WTC11 (cell line): Measurements from ENCODE around the gene ANKMY1. TPM values are rescaled to one million over a fixed set of nuclear protein-coding genes. Genes with fewer than 3 reads are reported as not detected.

ENCODE experiments used
- ATAC-seq: fragments of 200-7000 bp; cut with Tn5 transposase; 2 replicates; pipeline ENCODE4 v1.10.0; 2021; ENCODE audit warnings: mild to moderate bottlenecking, moderate library complexity
- CTCF ChIA-PET: fragments of 300-600 bp; sonication (Branson Sonifier 250); formaldehyde crosslinking; loops from one replicate; lab custom pipeline; 2021; ENCODE audit warnings: antibody characterized with exemption; lab: Charles Lee
- POLR2A ChIA-PET: fragments of 350-600 bp; sonication (Branson Sonifier 250); formaldehyde crosslinking; loops from one replicate; lab custom pipeline; 2021; ENCODE audit warnings: antibody characterized with exemption; lab: Charles Lee
- DNase-seq: peaks from one replicate; pipeline ENCODE4 v3.0.0; 2021; ENCODE audit warnings: low spot score
- H3K27ac Mint-ChIP-seq: 2 replicates; pipeline ENCODE4 v1.8.0; 2021; ENCODE audit warnings: mixed read lengths
- H3K27me3 Mint-ChIP-seq: 2 replicates; pipeline ENCODE4 v1.8.0; 2021; ENCODE audit warnings: low read depth, mild to moderate bottlenecking, moderate library complexity, mixed read lengths
- H3K36me3 Mint-ChIP-seq: 2 replicates; pipeline ENCODE4 v1.8.0; 2021; ENCODE audit warnings: mixed read lengths
- H3K4me1 Mint-ChIP-seq: 2 replicates; pipeline ENCODE4 v1.8.0; 2022; ENCODE audit warnings: mixed read lengths
- H3K4me3 Mint-ChIP-seq: 2 replicates; pipeline ENCODE4 v1.8.0; 2021; ENCODE audit warnings: mild to moderate bottlenecking, moderate library complexity, mixed read lengths
- H3K9me3 Mint-ChIP-seq: 2 replicates; pipeline ENCODE4 v1.8.0; 2021; ENCODE audit warnings: mixed read lengths
- ATF3 ChIP-seq: sonication (generic); formaldehyde crosslinking; conservative IDR thresholded peaks from 2 replicates; pipeline ENCODE4 v1.8.1; 2022; ENCODE audit warnings: mild to moderate bottlenecking, missing genetic modification reagents
- ATF6 ChIP-seq: sonication (generic); formaldehyde crosslinking; IDR thresholded peaks from 2 replicates; pipeline ENCODE4 v1.8.1; 2023; ENCODE audit warnings: mild to moderate bottlenecking, missing genetic modification reagents
- CDX4 ChIP-seq: fragments of 250-450 bp; sonication (Bioruptor Pico); IDR thresholded peaks from 2 replicates; pipeline ENCODE4 v1.9.0; 2021; ENCODE audit warnings: moderate library complexity, mild to moderate bottlenecking, inconsistent platforms, borderline replicate concordance
- E2F4 ChIP-seq: sonication (generic); formaldehyde crosslinking; IDR thresholded peaks from 2 replicates; pipeline ENCODE4 v1.8.1; 2022; ENCODE audit warnings: low read depth, mild to moderate bottlenecking, moderate library complexity, missing genetic modification reagents, borderline replicate concordance
- EMX1 ChIP-seq: fragments of 250-450 bp; sonication (Bioruptor Pico); IDR thresholded peaks from 2 replicates; pipeline ENCODE4 v1.8.0; 2021; ENCODE audit warnings: mild to moderate bottlenecking
- ESRRA ChIP-seq: sonication (generic); formaldehyde crosslinking; IDR thresholded peaks from 2 replicates; pipeline ENCODE4 v1.8.1; 2022; ENCODE audit warnings: mild to moderate bottlenecking, missing genetic modification reagents, borderline replicate concordance
- FOXJ3 ChIP-seq: sonication (generic); formaldehyde crosslinking; IDR thresholded peaks from 2 replicates; pipeline ENCODE4 v1.9.0; 2021; ENCODE audit warnings: missing genetic modification reagents, mild to moderate bottlenecking, borderline replicate concordance
- FOXK1 ChIP-seq: sonication (generic); formaldehyde crosslinking; IDR thresholded peaks from 2 replicates; pipeline ENCODE4 v1.8.0; 2022; ENCODE audit warnings: mild to moderate bottlenecking, moderate library complexity, missing genetic modification reagents
- GABPB1 ChIP-seq: sonication (generic); formaldehyde crosslinking; IDR thresholded peaks from 2 replicates; pipeline ENCODE4 v1.8.1; 2023; ENCODE audit warnings: mild to moderate bottlenecking, missing genetic modification reagents
- JUN ChIP-seq: sonication (generic); formaldehyde crosslinking; IDR thresholded peaks from 2 replicates; pipeline ENCODE4 v1.8.0; 2023; ENCODE audit warnings: mild to moderate bottlenecking, missing genetic modification reagents
- MLX ChIP-seq: sonication (generic); formaldehyde crosslinking; IDR thresholded peaks from 2 replicates; pipeline ENCODE4 v1.8.1; 2023; ENCODE audit warnings: mild to moderate bottlenecking, missing genetic modification reagents, moderate library complexity
- MYBL2 ChIP-seq: sonication (generic); formaldehyde crosslinking; IDR thresholded peaks from 2 replicates; pipeline ENCODE4 v1.8.1; 2023; ENCODE audit warnings: mild to moderate bottlenecking, moderate library complexity, missing genetic modification reagents
- NFYB ChIP-seq: sonication (generic); formaldehyde crosslinking; conservative IDR thresholded peaks from 2 replicates; pipeline ENCODE4 v1.8.0; 2022; ENCODE audit warnings: low read depth, missing genetic modification reagents
- NR3C1 ChIP-seq: sonication (generic); formaldehyde crosslinking; conservative IDR thresholded peaks from 2 replicates; pipeline ENCODE4 v1.8.1; 2023; ENCODE audit warnings: low read depth, mild to moderate bottlenecking, missing genetic modification reagents
- PRDM15 ChIP-seq: sonication (generic); formaldehyde crosslinking; IDR thresholded peaks from 2 replicates; pipeline ENCODE4 v1.8.0; 2022; ENCODE audit warnings: missing genetic modification reagents
- PRRX2 ChIP-seq: fragments of 250-450 bp; sonication (Bioruptor Pico); IDR thresholded peaks from 2 replicates; pipeline ENCODE4 v1.8.0; 2021; ENCODE audit warnings: mild to moderate bottlenecking
- RELA ChIP-seq: sonication (generic); formaldehyde crosslinking; IDR thresholded peaks from 2 replicates; pipeline ENCODE4 v1.8.1; 2022; ENCODE audit warnings: missing genetic modification reagents, mild to moderate bottlenecking, borderline replicate concordance
- RORB ChIP-seq: fragments of 250-450 bp; sonication (Bioruptor Pico); IDR thresholded peaks from 2 replicates; pipeline ENCODE4 v1.9.0; 2021; ENCODE audit warnings: mild to moderate bottlenecking
- SMAD3 ChIP-seq: sonication (generic); formaldehyde crosslinking; IDR thresholded peaks from 2 replicates; pipeline ENCODE4 v1.8.0; 2022; ENCODE audit warnings: missing genetic modification reagents, mild to moderate bottlenecking, borderline replicate concordance
- ZNF219 ChIP-seq: sonication (generic); formaldehyde crosslinking; IDR thresholded peaks from 2 replicates; pipeline ENCODE4 v1.8.0; 2023; ENCODE audit warnings: missing genetic modification reagents, mild to moderate bottlenecking, borderline replicate concordance
- ZNF317 ChIP-seq: sonication (generic); formaldehyde crosslinking; IDR thresholded peaks from 2 replicates; pipeline ENCODE4 v1.8.1; 2023; ENCODE audit warnings: low read depth, mild to moderate bottlenecking, moderate library complexity, missing genetic modification reagents, borderline replicate concordance
- ZNF396 ChIP-seq: fragments of 250-450 bp; sonication (Bioruptor Pico); IDR thresholded peaks from 2 replicates; pipeline ENCODE4 v1.8.0; 2021; ENCODE audit warnings: mild to moderate bottlenecking, moderate library complexity, borderline replicate concordance
- ZNF423 ChIP-seq: fragments of 250-450 bp; sonication (Bioruptor Pico); IDR thresholded peaks from 2 replicates; pipeline ENCODE4 v2.1.2; 2022; ENCODE audit warnings: mild to moderate bottlenecking, moderate library complexity
- ZNF512 ChIP-seq: sonication (generic); formaldehyde crosslinking; IDR thresholded peaks from 2 replicates; pipeline ENCODE4 v1.8.1; 2022; ENCODE audit warnings: missing genetic modification reagents, borderline replicate concordance
- ZNF671 ChIP-seq: fragments of 250-450 bp; sonication (Bioruptor Pico); IDR thresholded peaks from 2 replicates; pipeline ENCODE4 v1.8.0; 2021; ENCODE audit warnings: mild to moderate bottlenecking
- total RNA-seq: library from RNA; stranded (reverse); gene quantifications from 3 replicates; pipeline ENCODE4 v1.2.3, GENCODE V29; 2021

The ANKMY1 gene
- total RNA-seq, 1 experiment from 2014 or later: 4.6 TPM

GRCh38 chr2:240553956-240554480 lies 3.8 kb downstream of the ANKMY1 start:
- ATAC-seq (no peak), DNase-seq (no peak)
- H3K36me3 Mint-ChIP-seq: peaks cover 21% of the 10 kb centered on the region
- POLR2A ChIA-PET: no interaction called here
- TF ChIP-seq FOXJ3 (CRISPR knock-in tag) (no peak), RORB (CRISPR knock-in tag) (no peak), NFYB (no peak), ZNF671 (CRISPR knock-in tag) (no peak), MLX (CRISPR knock-in tag) (no peak), ZNF423 (CRISPR knock-in tag) (no peak), FOXK1 (no peak), NR3C1 (no peak), ATF3 (CRISPR knock-in tag) (no peak), RELA (no peak), PRRX2 (CRISPR knock-in tag) (no peak), EMX1 (CRISPR knock-in tag) (no peak), ZNF317 (CRISPR knock-in tag) (no peak), JUN (CRISPR knock-in tag) (no peak)
- CTCF ChIA-PET: no interaction called here
- no peak overlapping the region for H3K4me3 Mint-ChIP-seq
- peaks cover 18% of the 10 kb centered on the region for H3K9me3 Mint-ChIP-seq
- peaks cover 21% of the 10 kb centered on the region for H3K27me3 Mint-ChIP-seq
- H3K27ac Mint-ChIP-seq: no peak overlapping the region
- H3K4me1 Mint-ChIP-seq: peaks cover 12% of the 10 kb centered on the region

GRCh38 chr2:240551811-240552210 lies 6.0 kb downstream of the ANKMY1 start:
- Mint-ChIP-seq H3K36me3 (peaks cover 21% of the 10 kb centered on the region), H3K4me3 (no peak overlapping the region), H3K27me3 (peaks cover 7% of the 10 kb centered on the region), H3K4me1 (peaks cover 2% of the 10 kb centered on the region; the same call in 1 of the 2 replicates), H3K9me3 (peaks cover 25% of the 10 kb centered on the region), H3K27ac (no peak overlapping the region)
- ChIA-PET POLR2A (no interaction called here), CTCF (interaction anchor here (0.9 kb wide), 1 partner anchor 89 kb away, joined by 3 read pairs; no protein-coding TSS in a partner anchor)
- no peak for ATAC-seq
- no peak for DNase-seq
- TF ChIP-seq ZNF671 (CRISPR knock-in tag) (no peak), SMAD3 (CRISPR knock-in tag) (no peak), GABPB1 (CRISPR knock-in tag) (no peak), MYBL2 (CRISPR knock-in tag) (no peak), E2F4 (CRISPR knock-in tag) (no peak), PRRX2 (CRISPR knock-in tag) (no peak), ATF6 (CRISPR knock-in tag) (no peak), FOXK1 (no peak), PRDM15 (no peak), ZNF317 (CRISPR knock-in tag) (no peak), ZNF396 (CRISPR knock-in tag) (no peak), ESRRA (no peak), ZNF512 (no peak), ZNF219 (CRISPR knock-in tag) (no peak), CDX4 (CRISPR knock-in tag) (no peak), NR3C1 (no peak)
